Endothelial cell of umbilical vein (primary cell): ENCODE data around the gene KLHL10. TPM values are rescaled to one million over a fixed set of nuclear protein-coding genes. Genes with fewer than 3 reads are reported as not detected.

Experiments used
- BruUV-seq: library from RNA; stranded (reverse); fragments of 400-500 nt; replicated peaks from 2 replicates; lab custom pipeline; 2021; lab: Mats Ljungman, UMichigan
- CTCF ChIA-PET: fragments of 300-600, 350-600 bp; sonication (Branson Sonifier 250); formaldehyde crosslinking; loops from one replicate; lab custom pipeline; 2021; ENCODE audit warnings: antibody characterized with exemption, inconsistent platforms; lab: Charles Lee
- POLR2A ChIA-PET: fragments of 300-600, 350-600 bp; sonication (Branson Sonifier 250); formaldehyde crosslinking; loops from one replicate; lab custom pipeline; 2021; ENCODE audit warnings: antibody characterized with exemption, inconsistent platforms; lab: Charles Lee
- DNase-seq: peaks from one replicate; pipeline ENCODE4 v3.0.0-alpha.2; 2011; ENCODE audit warnings: low read depth, low spot score
- FAIRE-seq: peaks from 2 replicates; lab custom pipeline; 2011; peaks lifted over from hg19 to GRCh38; lab: Jason Lieb, UNC
- H2AFZ ChIP-seq: 2 replicates; pipeline ENCODE4 v1.6.0; 2012; ENCODE audit warnings: low read depth, low read length, control low read depth, inconsistent platforms
- H3K27ac ChIP-seq: 2 replicates; pipeline ENCODE4 v1.5.1; 2011; ENCODE audit warnings: low read depth, mild to moderate bottlenecking, control low read depth, low read length, moderate library complexity; ENCODE audit not compliant: insufficient read depth
- H3K27me3 ChIP-seq, 2 experiments: 2 replicates each; pipeline versions ENCODE4 v1.6.0 to v1.6.1; 2011; ENCODE audit warnings: low read length in 2 of 2, mixed read lengths in 1 of 2; ENCODE audit not compliant: control insufficient read depth in 2 of 2, insufficient read depth in 2 of 2
- H3K36me3 ChIP-seq, 2 experiments: 2 replicates in 1 of 2; 3 replicates in 1 of 2; pipeline ENCODE4 v1.5.1; 2011; ENCODE audit warnings: low read length in 2 of 2, mild to moderate bottlenecking in 1 of 2, moderate library complexity in 1 of 2; ENCODE audit not compliant: control insufficient read depth in 2 of 2, insufficient read depth in 2 of 2; ENCODE audit errors: extremely low read depth in 1 of 2
- H3K4me1 ChIP-seq: 3 replicates; pipeline ENCODE4 v1.5.1; 2011; ENCODE audit warnings: mild to moderate bottlenecking, low read length; ENCODE audit not compliant: control insufficient read depth, insufficient read depth; ENCODE audit errors: extremely low read depth
- H3K4me2 ChIP-seq: 2 replicates; pipeline ENCODE4 v1.6.1; 2011; ENCODE audit warnings: low read length, control low read depth, mixed read lengths; ENCODE audit not compliant: insufficient read depth
- H3K4me3 ChIP-seq, 3 experiments: fragments of 200-600 bp in 1 of 3; sonication (generic), shearing (Covaris generic) in 1 of 3; replicated peaks in 1 of 3; 2 replicates each; pipeline ENCODE4 v1.5.1; 2011 to 2016; ENCODE audit warnings: control low read depth in 3 of 3, low read length in 3 of 3, mild to moderate bottlenecking in 2 of 3, inconsistent platforms in 1 of 3, low read depth in 1 of 3, moderate library complexity in 1 of 3; ENCODE audit not compliant: insufficient read depth in 1 of 3
- H3K79me2 ChIP-seq: 2 replicates; pipeline ENCODE4 v1.6.0; 2012; ENCODE audit warnings: low read length, inconsistent platforms; ENCODE audit not compliant: control insufficient read depth, insufficient read depth
- H3K9ac ChIP-seq: replicated peaks from 2 replicates; pipeline ENCODE3; 2011; ENCODE audit warnings: low read length, control low read depth; ENCODE audit not compliant: insufficient read depth; ENCODE audit errors: extremely low read depth
- H3K9me1 ChIP-seq: replicated peaks from 3 replicates; pipeline ENCODE4 v1.6.0; 2011; ENCODE audit warnings: mild to moderate bottlenecking, low read length; ENCODE audit not compliant: control insufficient read depth, insufficient read depth; ENCODE audit errors: extremely low read depth
- H3K9me3 ChIP-seq: replicated peaks from 2 replicates; pipeline ENCODE4 v1.5.1; 2012; ENCODE audit warnings: low read length, inconsistent platforms; ENCODE audit not compliant: control insufficient read depth, insufficient read depth
- H4K20me1 ChIP-seq: replicated peaks from 2 replicates; pipeline ENCODE3; 2011; ENCODE audit warnings: mild to moderate bottlenecking, low read length; ENCODE audit not compliant: control insufficient read depth, insufficient read depth; ENCODE audit errors: extremely low read depth
- CTCF ChIP-seq, 2 donors: IDR thresholded peaks; 1 replicate in 1 of 2; 2 replicates in 1 of 2; pipeline ENCODE4 v1.5.1; 2011; ENCODE audit warnings: low read length in 2 of 2, mild to moderate bottlenecking in 2 of 2, moderate library complexity in 2 of 2, control low read depth in 1 of 2, inconsistent platforms in 1 of 2, low read depth in 1 of 2; ENCODE audit not compliant: insufficient read depth in 1 of 2; ENCODE audit errors: extremely low read depth in 1 of 2
- EZH2 ChIP-seq: IDR thresholded peaks from 2 replicates; pipeline ENCODE4 v1.6.1; 2012; ENCODE audit warnings: borderline replicate concordance, low read depth, mild to moderate bottlenecking, moderate library complexity, low read length, inconsistent platforms; ENCODE audit not compliant: severe bottlenecking
- FOS ChIP-seq: IDR thresholded peaks from 2 replicates; pipeline ENCODE4 v1.6.1; 2011; ENCODE audit warnings: mild to moderate bottlenecking, low read length, moderate library complexity, borderline replicate concordance; ENCODE audit not compliant: insufficient read depth
- GATA2 ChIP-seq: IDR thresholded peaks from 2 replicates; pipeline ENCODE4 v1.7.0; 2011; ENCODE audit warnings: low read depth, mild to moderate bottlenecking, moderate library complexity, mixed read lengths, low read length; ENCODE audit not compliant: insufficient read length, insufficient read depth
- JUN ChIP-seq: IDR thresholded peaks from 2 replicates; pipeline ENCODE4 v1.6.1; 2011; ENCODE audit warnings: borderline replicate concordance, low read depth; ENCODE audit not compliant: insufficient read length, insufficient read depth
- MAX ChIP-seq: IDR thresholded peaks from 2 replicates; pipeline ENCODE4 v1.6.1; 2011; ENCODE audit not compliant: insufficient read depth, insufficient read length
- MYC ChIP-seq: IDR thresholded peaks from one replicate; pipeline ENCODE4 v1.6.1; 2011; ENCODE audit warnings: mild to moderate bottlenecking, low read depth, low read length
- POLR2A ChIP-seq: IDR thresholded peaks from 2 replicates; pipeline ENCODE4 v1.6.1; 2012; ENCODE audit warnings: low read depth, mild to moderate bottlenecking, control low read depth, low read length
- POLR2AphosphoS5 ChIP-seq: IDR thresholded peaks from 2 replicates; pipeline ENCODE4 v1.6.1; 2012; ENCODE audit warnings: low read depth, mild to moderate bottlenecking, control low read depth, low read length, moderate library complexity; ENCODE audit not compliant: insufficient read depth
- dilution Hi-C: fragments of 300-500 bp; cut with MboI; formaldehyde crosslinking; loops from one replicate; pipeline ENCODE4 v1.15.0; 2019; ENCODE audit warnings: low sequenced_read_pairs; ENCODE audit not compliant: extremely low pct_ligation_motif_present
- intact Hi-C: fragments of 100-400 bp; cut with micrococcal nuclease; formaldehyde crosslinking; loops from one replicate; pipeline ENCODE4 v1.10.0; 2022
- polyA plus RNA-seq, 4 experiments: library from polyadenylated mRNA; depleted of rRNA in 3 of 4; stranded (reverse) in 3 of 4; unstranded in 1 of 4; fragments of >200 nt; gene quantifications; 2 replicates each; pipeline versions ENCODE4 v1.2.1 to v1.2.3, GENCODE V29; 2011 to 2012; ENCODE audit warnings: missing spikeins in 1 of 4
- total RNA-seq: library from RNA; stranded (reverse); gene quantifications from 2 replicates; pipeline ENCODE4 v1.2.3, GENCODE V29; 2021

The KLHL10 gene
- total and polyA plus RNA-seq, 2 donors (not counting 3 experiments of a cell fraction or from before 2014, with no cell fraction given), result 0.10 TPM; not detected in 1

GRCh38 chr17:41806685-41807445, 30.8 kb upstream of the KLHL10 start:
- intact Hi-C loops (no loop called here), dilution Hi-C loops (loop anchor here (10.0 kb wide), 1 partner anchor 62 kb away; no protein-coding TSS in a partner anchor)

More at GRCh38 chr17:41806685-41807445, 30.8 kb upstream of the KLHL10 start:
- BruUV-seq, result no TSS peak
- Histone ChIP-seq H3K4me1 (peaks cover 8% of the 10 kb centered on the region), H3K36me3 (peaks cover 0 to 2% of the 10 kb centered on the region in 2 experiments), H2AFZ (no peak overlapping the region), H3K27me3 (no peaks in the 10 kb centered on the region), H3K9me1 (no peaks in the 10 kb centered on the region), H3K9ac (no peak overlapping the region), H3K9me3 (no peaks in the 10 kb centered on the region), H3K4me2 (no peak overlapping the region), H3K27ac (no peak overlapping the region), H3K79me2 (peaks cover 3% of the 10 kb centered on the region), H4K20me1 (no peaks in the 10 kb centered on the region), H3K4me3 (no peak overlapping the region)
- CTCF ChIA-PET, result interaction anchor here (2.0 kb wide), 1 partner anchor 20 kb away, joined by 4 read pairs; the partner anchor contains the start of gene JUP
- TF ChIP-seq CTCF (IDR thresholded peaks at IDR 0.05; ENCODE audit: extremely low read depth in 1 of 2, insufficient read depth in 1 of 2, low read depth in 1 of 2, low read length in 2 of 2) (no peak), JUN (no peak), GATA2 (no peak), POLR2AphosphoS5 (no peak), POLR2A (no peak), EZH2 (no peak), FOS (no peak), MYC (no peak), MAX (no peak)
- FAIRE-seq (no peak), DNase-seq (no peak)
- POLR2A ChIA-PET, result no interaction called here
